CD4-positive, alpha-beta T cell treated with Interleukin-2 at 100 ng/mL for 4 hours (primary cell): ENCODE measurements around the gene SPI1.
"Not testable (repeated sequence)": the region's sequence is repeated elsewhere in the genome, so short reads cannot be mapped to it uniquely, and the experiment has no call there.

Experiments used
- DNase-seq: peaks from one replicate; pipeline ENCODE4 v3.0.0-alpha.2; 2020; ENCODE audit warnings: low spot score

Gene SPI1

GRCh38 chr11:47325271-47326041 lies 52.9 kb downstream of the SPI1 start:
- DNase-seq, result no peak

- DNase-seq, result no peak
Observed at GRCh38 chr11:47324520-47324919, 53.8 kb downstream of the SPI1 start.

- no peak for DNase-seq
Observed at GRCh38 chr11:47318166-47318565, 60.2 kb downstream of the SPI1 start.

GRCh38 chr11:47317064-47317828 lies 61.1 kb downstream of the SPI1 start:
- no peak for DNase-seq

GRCh38 chr11:47316501-47316900 lies 61.8 kb downstream of the SPI1 start:
- DNase-seq, result not testable (repeated sequence)

GRCh38 chr11:47314992-47315391 lies 63.4 kb downstream of the SPI1 start:
- DNase-seq, result no peak

- no peak for DNase-seq
Observed at GRCh38 chr11:47308050-47308823, 70.1 kb downstream of the SPI1 start.

GRCh38 chr11:47306484-47306844 lies 71.9 kb downstream of the SPI1 start:
- DNase-seq, result no peak

GRCh38 chr11:47305734-47306483 lies 72.4 kb downstream of the SPI1 start:
- no peak for DNase-seq
